ENCODE results near the gene CNTNAP4. TPM values are rescaled to one million over a fixed set of nuclear protein-coding genes. Genes with fewer than 3 reads are reported as not detected.

CNTNAP4 gene
- total RNA-seq, 1 experiment from 2014 or later = not detected

GRCh38 chr16:76474048-76474447, 196.8 kb downstream of the CNTNAP4 start (continued):
- no peak for TF ChIP-seq CTCF (IDR thresholded peaks at IDR 0.05 in 2 of 3, conservative IDR thresholded peaks at IDR 0.05 in 1 of 3; ENCODE audit: borderline replicate concordance in 1 of 3, insufficient read depth in 1 of 3, low read depth in 2 of 3, low read length in 2 of 3)
- TF ChIP-seq RAD21 (IDR thresholded peaks at IDR 0.05; ENCODE audit: low read depth) = no peak

- H3K4me2 ChIP-seq (ENCODE audit: low read length) = no peak overlapping the region
- no peak for DNase-seq (ENCODE audit: low read depth, low spot score)
- H3K4me3 ChIP-seq (replicated peaks in 1 of 2; ENCODE audit: low read depth in 1 of 2, low read length in 2 of 2) = no peak overlapping the region
- intact Hi-C loops (cut with micrococcal nuclease) = no loop called here
- RAD21 ChIA-PET (ENCODE audit: low non-redundant PET in 1 of 2, low total read pairs in 2 of 2, uncharacterized antibody in 2 of 2, unreplicated experiment in 2 of 2) = no interaction called here
- H2AFZ ChIP-seq (ENCODE audit: low read depth, low read length, poor library complexity, severe bottlenecking) = no peak overlapping the region
- H3K36me3 ChIP-seq (ENCODE audit: control insufficient read depth in 1 of 2, insufficient read depth in 2 of 2, low read length in 2 of 2) = no peaks in the 10 kb centered on the region
- CTCF ChIA-PET = no interaction called here
- H3K79me2 ChIP-seq (ENCODE audit: insufficient read depth, low read length) = no peaks in the 10 kb centered on the region
- no peaks in the 10 kb centered on the region for H3K4me1 ChIP-seq (ENCODE audit: control insufficient read depth in 1 of 2, insufficient read depth in 2 of 2, low read length in 2 of 2)
- H3K27ac ChIP-seq (ENCODE audit: low read depth, low read length) = no peak overlapping the region
- no peak for TF ChIP-seq EGR1 (IDR thresholded peaks at IDR 0.05; ENCODE audit: low read depth)
- TF ChIP-seq ZFX (IDR thresholded peaks at IDR 0.05) = no peak
- TF ChIP-seq EZH2 (IDR thresholded peaks at IDR 0.05) = no peak
- no peak for TF ChIP-seq FOSL1 (IDR thresholded peaks at IDR 0.05; ENCODE audit: low read depth)
- H4K20me1 ChIP-seq (ENCODE audit: insufficient read depth) = no peaks in the 10 kb centered on the region
- no TSS peak for BruUV-seq (replicated peaks)
- POLR2A ChIA-PET = no interaction called here
- H3K27me3 ChIP-seq (ENCODE audit: insufficient read depth, low read length) = no peaks in the 10 kb centered on the region
- no peaks in the 10 kb centered on the region for H3K9me3 ChIP-seq (ENCODE audit: control insufficient read depth in 1 of 2, insufficient read depth in 1 of 2, low read depth in 1 of 2, low read length in 2 of 2)
- ATAC-seq = no peak
- H3K9ac ChIP-seq (ENCODE audit: low read length) = no peak overlapping the region
- no peaks in the 10 kb centered on the region for H3K9me2 ChIP-seq (ENCODE audit: insufficient read depth)
These were observed 200.9 kb downstream of the CNTNAP4 start for GRCh38 chr16:76478105-76478504.

- CTCF ChIA-PET = no interaction called here
- no TSS peak for BruUV-seq (replicated peaks)
- no peak for ATAC-seq
- no peak for TF ChIP-seq ATF3 (IDR thresholded peaks at IDR 0.05)
- no peak for TF ChIP-seq JUND (IDR thresholded peaks at IDR 0.05)
- TF ChIP-seq CTCF (IDR thresholded peaks at IDR 0.05 in 2 of 3, conservative IDR thresholded peaks at IDR 0.05 in 1 of 3; ENCODE audit: borderline replicate concordance in 1 of 3, insufficient read depth in 1 of 3, low read depth in 2 of 3, low read length in 2 of 3) = no peak
- TF ChIP-seq SRF (IDR thresholded peaks at IDR 0.05; ENCODE audit: low read depth) = no peak
- no peak for TF ChIP-seq EZH2phosphoT487 (IDR thresholded peaks at IDR 0.05; ENCODE audit: borderline replicate concordance)
These were observed 206.2 kb downstream of the CNTNAP4 start for GRCh38 chr16:76483307-76483909.

More at GRCh38 chr16:76483307-76483909, 206.2 kb downstream of the CNTNAP4 start:
- Histone ChIP-seq H3K36me3 (ENCODE audit: control insufficient read depth in 1 of 2, insufficient read depth in 2 of 2, low read length in 2 of 2) (no peaks in the 10 kb centered on the region), H4K20me1 (ENCODE audit: insufficient read depth) (no peaks in the 10 kb centered on the region), H2AFZ (ENCODE audit: low read depth, low read length, poor library complexity, severe bottlenecking) (no peak overlapping the region), H3K4me3 (replicated peaks in 1 of 2; ENCODE audit: low read depth in 1 of 2, low read length in 2 of 2) (no peak overlapping the region), H3K4me2 (ENCODE audit: low read length) (no peak overlapping the region), H3K4me1 (ENCODE audit: control insufficient read depth in 1 of 2, insufficient read depth in 2 of 2, low read length in 2 of 2) (no peaks in the 10 kb centered on the region), H3K9me2 (ENCODE audit: insufficient read depth) (no peaks in the 10 kb centered on the region), H3K27ac (ENCODE audit: low read depth, low read length) (no peak overlapping the region), H3K9ac (ENCODE audit: low read length) (no peak overlapping the region), H3K9me3 (ENCODE audit: control insufficient read depth in 1 of 2, insufficient read depth in 1 of 2, low read depth in 1 of 2, low read length in 2 of 2) (peaks cover 0 to 11% of the 10 kb centered on the region in 2 experiments; a peak in 1 of 4 replicates), H3K27me3 (ENCODE audit: insufficient read depth, low read length) (no peaks in the 10 kb centered on the region), H3K79me2 (ENCODE audit: insufficient read depth, low read length) (no peaks in the 10 kb centered on the region)
- POLR2A ChIA-PET = no interaction called here
- intact Hi-C loops (cut with micrococcal nuclease) = no loop called here
- RAD21 ChIA-PET (ENCODE audit: low non-redundant PET in 1 of 2, low total read pairs in 2 of 2, uncharacterized antibody in 2 of 2, unreplicated experiment in 2 of 2) = no interaction called here
- no peak for DNase-seq (ENCODE audit: low read depth, low spot score)

All from HCT116 (cell line).